HepG2 (cell line): ENCODE measurements around the gene PRR23E. TPM values are rescaled to one million over a fixed set of nuclear protein-coding genes. Genes with fewer than 3 reads are reported as not detected.

ENCODE experiments used
- ATAC-seq: fragments of 200-7000 bp; cut with Tn5 transposase; 3 replicates; pipeline ENCODE4 v1.9.1; 2020; ENCODE audit warnings: mild to moderate bottlenecking, moderate library complexity
- BruUV-seq: library from RNA; stranded (reverse); fragments of 400-500 nt; replicated peaks from 2 replicates; lab custom pipeline; 2021; lab: Mats Ljungman, UMichigan
- CTCF ChIA-PET: fragments of 300-600 bp; formaldehyde crosslinking; extraction: SDS; loops from one replicate; lab custom pipeline; 2021; ENCODE audit warnings: low total read pairs, inconsistent platforms, low intra/inter-chr PET ratio; lab: Yijun Ruan, JAX
- POLR2A ChIA-PET: fragments of 350-600 bp; sonication (Branson Sonifier 250); formaldehyde crosslinking; loops from one replicate; lab custom pipeline; 2020; ENCODE audit warnings: antibody characterized with exemption, inconsistent platforms; lab: Yijun Ruan, JAX
- DNase-seq: peaks from one replicate; pipeline ENCODE4 v3.0.0-alpha.2; 2015; ENCODE audit warnings: low spot score
- FAIRE-seq: peaks from 3 replicates; lab custom pipeline; 2011; peaks lifted over from hg19 to GRCh38; lab: Jason Lieb, UNC
- H2AFZ ChIP-seq: one replicate; pipeline ENCODE4 v1.6.1; 2011; ENCODE audit warnings: low read length, inconsistent platforms
- H3K27ac ChIP-seq: fragments of 300-600 bp; 3 replicates; pipeline ENCODE4 v1.8.0; 2011; ENCODE audit warnings: mixed run types, mild to moderate bottlenecking, mixed read lengths, low read length, inconsistent platforms; ENCODE audit not compliant: insufficient read depth; ENCODE audit errors: extremely low read length
- H3K27me3 ChIP-seq, 2 experiments: fragments of 200-600 bp in 1 of 2; 2 replicates in 1 of 2; 3 replicates in 1 of 2; pipeline versions ENCODE4 v1.6.0 to v1.8.0; 2011; ENCODE audit warnings: low read length in 2 of 2, mild to moderate bottlenecking in 2 of 2, moderate library complexity in 2 of 2, inconsistent platforms in 1 of 2; ENCODE audit not compliant: insufficient read depth in 2 of 2, control insufficient read depth in 1 of 2
- H3K36me3 ChIP-seq, 2 experiments: fragments of 200-600 bp in 1 of 2; replicated peaks in 1 of 2; 2 replicates in 1 of 2; 3 replicates in 1 of 2; pipeline versions ENCODE4 v1.5.1 to v1.8.0; 2011; ENCODE audit warnings: low read length in 2 of 2, inconsistent platforms in 1 of 2; ENCODE audit not compliant: insufficient read depth in 2 of 2, control insufficient read depth in 1 of 2
- H3K4me1 ChIP-seq: 2 replicates; pipeline ENCODE4 v1.5.1; 2012; ENCODE audit warnings: low read length, inconsistent platforms; ENCODE audit not compliant: insufficient read depth
- H3K4me2 ChIP-seq: 2 replicates; pipeline ENCODE4 v1.6.0; 2011; ENCODE audit warnings: low read depth, low read length, inconsistent platforms
- H3K4me3 ChIP-seq, 3 experiments: fragments of 200-600 bp in 1 of 3; sonication (generic), shearing (Covaris generic) in 1 of 3; replicated peaks in 1 of 3; 2 replicates each; pipeline ENCODE4 v1.5.1; 2011 to 2016; ENCODE audit warnings: low read length in 3 of 3, inconsistent platforms in 2 of 3, low read depth in 2 of 3, mild to moderate bottlenecking in 2 of 3, control low read depth in 1 of 3, mixed read lengths in 1 of 3; ENCODE audit not compliant: insufficient read depth in 1 of 3
- H3K79me2 ChIP-seq: one replicate; pipeline ENCODE4 v1.6.1; 2011; ENCODE audit warnings: low read length, inconsistent platforms; ENCODE audit not compliant: insufficient read depth
- H3K9ac ChIP-seq: 2 replicates; pipeline ENCODE4 v1.6.0; 2011; ENCODE audit warnings: mild to moderate bottlenecking, low read depth, low read length, inconsistent platforms; ENCODE audit not compliant: insufficient read depth
- H3K9me3 ChIP-seq: 2 replicates; pipeline ENCODE4 v1.5.1; 2012; ENCODE audit warnings: mild to moderate bottlenecking, low read length
- H4K20me1 ChIP-seq: 2 replicates; pipeline ENCODE4 v1.6.0; 2011; ENCODE audit warnings: inconsistent platforms, mild to moderate bottlenecking, low read length, moderate library complexity; ENCODE audit not compliant: insufficient read depth
- CREBL2 ChIP-seq: sonication (generic); formaldehyde crosslinking; IDR thresholded peaks from 2 replicates; pipeline ENCODE4 v1.8.1; 2023; ENCODE audit warnings: missing genetic modification reagents, mild to moderate bottlenecking, borderline replicate concordance
- NFKBIZ ChIP-seq: IDR thresholded peaks from 2 replicates; pipeline ENCODE4 v1.6.1; 2018; ENCODE audit warnings: missing genetic modification reagents, missing compliant biosample characterization
- NR3C1 ChIP-seq: sonication (generic); formaldehyde crosslinking; IDR thresholded peaks from 2 replicates; pipeline ENCODE4 v1.4.0; 2020; ENCODE audit warnings: missing genetic modification reagents
- PRPF4 ChIP-seq: fragments of 200-400 bp; formaldehyde crosslinking; IDR thresholded peaks from 2 replicates; pipeline ENCODE4 v1.6.1; 2016; ENCODE audit warnings: low read length, low read depth; ENCODE audit not compliant: poor library complexity, severe bottlenecking
- RNF2 ChIP-seq: fragments of 450-650 bp; conservative IDR thresholded peaks from 2 replicates; pipeline ENCODE4 v1.6.1; 2016; ENCODE audit warnings: low read depth
- XRCC5 ChIP-seq: fragments of 200-400 bp; formaldehyde crosslinking; optimal IDR thresholded peaks from 2 replicates; pipeline ENCODE3; 2017; ENCODE audit warnings: mild to moderate bottlenecking, low read length
- ZNF616 ChIP-seq: sonication (generic); formaldehyde crosslinking; IDR thresholded peaks from 2 replicates; pipeline ENCODE4 v1.5.0; 2020; ENCODE audit warnings: low read depth, mild to moderate bottlenecking, missing genetic modification reagents
- ZNF761 ChIP-seq: sonication (generic); formaldehyde crosslinking; conservative IDR thresholded peaks from 2 replicates; pipeline ENCODE4 v1.4.0; 2020; ENCODE audit warnings: mild to moderate bottlenecking, missing genetic modification reagents
- ZNF766 ChIP-seq: sonication (generic); formaldehyde crosslinking; IDR thresholded peaks from 2 replicates; pipeline ENCODE4 v1.5.0; 2020; ENCODE audit warnings: missing genetic modification reagents, borderline replicate concordance
- WGBS: methylation state at CpG from one replicate; pipeline ENCODE4 v1.1.6; 2017; ENCODE audit warnings: low lambda C conversion rate; 5-methylcytosine and 5-hydroxymethylcytosine counted together
- in situ Hi-C: cut with HindIII; loops from 2 replicates; pipeline ENCODE4 v1.10.0; 2017; ENCODE audit warnings: low pct_unique_long_range_greater_than_20kb; ENCODE audit not compliant: extremely low pct_ligation_motif_present
- intact Hi-C: fragments of 100-400 bp; cut with micrococcal nuclease; formaldehyde crosslinking; loops from one replicate; pipeline ENCODE4 v1.10.0; 2022; ENCODE audit not compliant: unreplicated experiment
- polyA plus RNA-seq, 8 experiments: library from polyadenylated mRNA; depleted of rRNA in 3 of 8; stranded (reverse) in 7 of 8; unstranded in 1 of 8; fragments of >200 nt; fragmentation: Illumina TruSeq in 4 of 8; extraction: Trizol in 4 of 8; gene quantifications; 2 replicates each; pipeline versions ENCODE4 v1.2.1 to v1.2.3, GENCODE V29; 2011 to 2016; ENCODE audit warnings: low read depth in 4 of 8, missing spikeins in 1 of 8, mixed read lengths in 1 of 8; ENCODE audit not compliant: insufficient read depth in 1 of 8
- total RNA-seq, 5 experiments: library from RNA; depleted of rRNA; stranded (reverse); fragments of >200 nt; fragmentation: Illumina TruSeq; extraction: Trizol; gene quantifications; 2 replicates each; pipeline ENCODE4 v1.2.3, GENCODE V29; 2016; ENCODE audit warnings: low read depth in 1 of 5
- TF ChIP-seq, protein P1 (sequence below): sonication (generic); formaldehyde crosslinking; IDR thresholded peaks from 2 replicates; pipeline ENCODE4 v1.5.1; 2020; ENCODE audit warnings: mild to moderate bottlenecking, missing genetic modification reagents
- TF ChIP-seq, protein P2 (sequence below): sonication (generic); formaldehyde crosslinking; IDR thresholded peaks from 2 replicates; pipeline ENCODE4 v1.5.1; 2020; ENCODE audit warnings: mild to moderate bottlenecking, missing genetic modification reagents, moderate library complexity

The PRR23E gene
- total and polyA plus RNA-seq, 2 of the 13 experiments (the other 11 are each of a cell fraction or from before 2014, with no cell fraction given): not detected

GRCh38 chr3:127220497-127220896 lies 27.6 kb downstream of the PRR23E start (continued):
- TF ChIP-seq RNF2 (no peak), ZNF616 (CRISPR knock-in tag) (no peak)
- TF ChIP-seq, all 625 proteins: peak for 0

- no peak for TF ChIP-seq XRCC5
- TF ChIP-seq CREBL2 (CRISPR knock-in tag): no peak
- TF ChIP-seq, protein P1, sequence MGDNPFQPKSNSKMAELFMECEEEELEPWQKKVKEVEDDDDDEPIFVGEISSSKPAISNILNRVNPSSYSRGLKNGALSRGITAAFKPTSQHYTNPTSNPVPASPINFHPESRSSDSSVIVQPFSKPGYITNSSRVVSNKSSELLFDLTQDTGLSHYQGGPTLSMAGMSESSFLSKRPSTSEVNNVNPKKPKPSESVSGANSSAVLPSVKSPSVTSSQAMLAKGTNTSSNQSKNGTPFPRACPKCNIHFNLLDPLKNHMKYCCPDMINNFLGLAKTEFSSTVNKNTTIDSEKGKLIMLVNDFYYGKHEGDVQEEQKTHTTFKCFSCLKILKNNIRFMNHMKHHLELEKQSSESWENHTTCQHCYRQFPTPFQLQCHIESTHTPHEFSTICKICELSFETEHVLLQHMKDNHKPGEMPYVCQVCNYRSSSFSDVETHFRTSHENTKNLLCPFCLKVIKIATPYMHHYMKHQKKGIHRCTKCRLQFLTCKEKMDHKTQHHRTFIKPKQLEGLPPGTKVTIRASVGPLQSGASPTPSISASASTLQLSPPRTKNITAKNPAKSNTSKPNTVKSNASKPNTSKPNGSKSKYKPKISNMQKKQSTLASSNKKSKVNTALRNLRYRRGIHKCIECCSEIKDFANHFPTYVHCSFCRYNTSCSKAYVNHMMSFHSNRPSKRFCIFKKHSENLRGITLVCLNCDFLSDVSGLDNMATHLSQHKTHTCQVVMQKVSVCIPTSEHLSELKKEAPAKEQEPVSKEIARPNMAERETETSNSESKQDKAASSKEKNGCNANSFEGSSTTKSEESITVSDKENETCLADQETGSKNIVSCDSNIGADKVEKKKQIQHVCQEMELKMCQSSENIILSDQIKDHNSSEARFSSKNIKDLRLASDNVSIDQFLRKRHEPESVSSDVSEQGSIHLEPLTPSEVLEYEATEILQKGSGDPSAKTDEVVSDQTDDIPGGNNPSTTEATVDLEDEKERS (CRISPR knock-in tag): no peak
- TF ChIP-seq, protein P2, sequence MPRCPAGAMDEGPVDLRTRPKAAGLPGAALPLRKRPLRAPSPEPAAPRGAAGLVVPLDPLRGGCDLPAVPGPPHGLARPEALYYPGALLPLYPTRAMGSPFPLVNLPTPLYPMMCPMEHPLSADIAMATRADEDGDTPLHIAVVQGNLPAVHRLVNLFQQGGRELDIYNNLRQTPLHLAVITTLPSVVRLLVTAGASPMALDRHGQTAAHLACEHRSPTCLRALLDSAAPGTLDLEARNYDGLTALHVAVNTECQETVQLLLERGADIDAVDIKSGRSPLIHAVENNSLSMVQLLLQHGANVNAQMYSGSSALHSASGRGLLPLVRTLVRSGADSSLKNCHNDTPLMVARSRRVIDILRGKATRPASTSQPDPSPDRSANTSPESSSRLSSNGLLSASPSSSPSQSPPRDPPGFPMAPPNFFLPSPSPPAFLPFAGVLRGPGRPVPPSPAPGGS (CRISPR knock-in tag): no peak
- TF ChIP-seq ZNF761 (CRISPR knock-in tag): no peak
- TF ChIP-seq ZNF766 (CRISPR knock-in tag): no peak
- TF ChIP-seq PRPF4: no peak
- no peak for TF ChIP-seq NR3C1 (CRISPR knock-in tag)
- TF ChIP-seq NFKBIZ (CRISPR knock-in tag): no peak
- FAIRE-seq: no peak
- no peaks in the 10 kb centered on the region for H3K79me2 ChIP-seq
Measured at GRCh38 chr3:127221037-127221436, 28.1 kb downstream of the PRR23E start.

More at GRCh38 chr3:127221037-127221436, 28.1 kb downstream of the PRR23E start:
- Histone ChIP-seq H3K4me3 (no peak overlapping the region), H3K9ac (no peak overlapping the region), H3K9me3 (no peaks in the 10 kb centered on the region), H4K20me1 (no peaks in the 10 kb centered on the region), H3K4me1 (no peaks in the 10 kb centered on the region), H3K27ac (no peak overlapping the region), H3K4me2 (no peak overlapping the region), H3K36me3 (no peaks in the 10 kb centered on the region), H2AFZ (no peak overlapping the region), H3K27me3 (peaks cover 2 to 48% of the 10 kb centered on the region in 2 experiments; a peak in 4 of 5 replicates)
- in situ Hi-C loops: no loop called here
- intact Hi-C loops: no loop called here
- BruUV-seq: no TSS peak
- no peak for DNase-seq
- WGBS: 26% methylated on average over 2 of the region's 4 CpGs
- ChIA-PET POLR2A (no interaction called here), CTCF (no interaction called here)
- no peak for ATAC-seq
